Superior temporal gyrus (tissue), 1 donor: ENCODE measurements around the gene EIF3D.
A peak's percentile ranks its signal among the peaks of the same experiment; 100 is the strongest.

ENCODE experiments used
- DNase-seq: peaks from one replicate; pipeline ENCODE4 v3.0.0-alpha.2; 2016; ENCODE audit errors: extremely low spot score

EIF3D gene

GRCh38 chr22:36528795-36529751 lies at the start of gene EIF3D:
TSS of gene EIF3D (minus strand) at chr22:36529166. CDS start at chr22:36526121, 3,045 bp downstream.
- DNase-seq, result peak; percentile 99

DNA sequence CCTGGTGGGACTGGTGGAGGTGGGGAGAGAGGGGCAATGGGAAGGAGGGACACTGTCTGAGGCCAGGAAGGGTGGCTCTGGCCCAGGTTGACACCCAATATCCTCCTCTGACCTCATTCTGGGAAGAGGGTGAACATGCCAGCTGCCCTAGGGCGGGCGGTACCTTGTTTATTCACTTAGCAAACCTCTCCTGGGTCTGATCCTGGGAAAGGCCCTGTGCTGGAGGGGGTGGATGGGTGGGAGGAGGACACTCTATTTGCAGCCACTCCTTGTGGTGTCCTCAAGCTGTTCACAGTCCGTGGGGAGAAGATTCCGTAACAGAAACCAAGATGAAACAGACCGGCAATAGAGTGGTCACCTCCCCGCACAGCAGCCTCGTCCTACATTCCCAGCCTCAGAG lies 49.7 kb upstream of the EIF3D start:
- no peak for DNase-seq

GRCh38 chr22:36577019-36577418 lies 48.1 kb upstream of the EIF3D start:
- DNase-seq, result no peak

GRCh38 chr22:36574728-36575127 lies 45.8 kb upstream of the EIF3D start:
- no peak for DNase-seq

DNA sequence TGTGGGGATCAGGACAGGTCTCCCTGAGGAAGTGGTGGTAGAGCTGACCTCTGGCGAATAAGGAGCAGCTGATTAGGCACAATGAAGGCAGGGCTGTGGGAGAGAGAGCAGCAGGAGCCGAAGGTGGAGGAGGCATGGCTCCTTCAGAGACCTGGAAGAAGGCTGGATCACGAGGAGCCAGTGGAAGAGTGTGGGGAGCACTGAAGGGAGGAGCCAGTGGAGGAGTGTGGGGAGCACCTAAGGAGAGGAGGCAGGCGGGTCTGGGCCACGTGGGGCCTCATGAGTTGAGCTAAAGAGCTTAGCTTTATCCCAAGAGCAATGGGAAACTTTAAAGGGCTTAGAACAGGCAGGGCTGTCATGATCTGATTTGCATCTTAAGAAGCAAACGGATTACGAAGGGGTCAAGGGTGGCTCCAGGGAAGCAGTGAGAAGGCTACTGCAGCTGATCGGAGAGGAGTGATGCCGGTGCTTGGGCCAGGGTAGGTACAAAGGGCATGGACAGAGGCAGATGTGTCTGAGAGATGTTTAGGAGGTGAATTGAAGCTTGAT lies 44.9 kb upstream of the EIF3D start:
- no peak for DNase-seq

DNA sequence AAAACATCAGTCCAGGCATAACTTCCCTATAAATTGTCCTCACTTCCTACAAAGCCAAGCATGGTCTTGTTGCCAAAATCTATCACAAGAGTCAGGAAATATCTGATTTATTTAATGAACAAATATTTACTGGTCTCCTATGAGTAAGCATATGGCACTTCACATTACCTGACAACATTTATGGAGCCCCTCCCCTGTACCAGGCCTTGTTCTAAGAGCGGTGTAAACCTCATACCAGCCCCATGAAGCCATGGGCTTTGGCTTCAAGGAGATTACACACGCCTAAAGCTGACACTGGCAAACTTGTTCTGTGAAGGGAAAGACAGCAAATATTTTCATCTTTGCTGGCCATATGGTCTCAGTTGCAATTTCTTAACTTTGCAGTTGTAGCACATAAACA lies 43.0 kb upstream of the EIF3D start:
- DNase-seq, result no peak

GRCh38 chr22:36569999-36570398 lies 41.0 kb upstream of the EIF3D start:
- DNase-seq, result no peak

DNA sequence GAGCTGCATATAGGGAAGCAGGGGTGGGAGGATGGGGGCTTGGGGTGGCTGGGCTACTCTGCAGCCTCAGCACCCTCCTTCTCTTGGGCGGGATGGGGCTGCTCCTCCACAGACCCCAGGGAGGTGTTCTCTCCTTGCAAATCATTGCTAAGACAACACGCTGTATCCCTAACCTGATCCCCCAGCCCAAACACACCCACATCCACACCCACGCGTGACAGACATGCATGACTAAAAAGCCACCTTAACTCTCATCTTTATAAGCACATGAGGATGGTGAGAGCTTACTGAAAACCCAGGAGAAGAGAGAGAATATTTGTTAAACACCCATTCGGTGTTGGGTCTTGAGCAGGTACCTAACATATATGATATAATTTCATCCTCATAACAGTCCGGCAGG lies 39.9 kb upstream of the EIF3D start:
- no peak for DNase-seq

DNA sequence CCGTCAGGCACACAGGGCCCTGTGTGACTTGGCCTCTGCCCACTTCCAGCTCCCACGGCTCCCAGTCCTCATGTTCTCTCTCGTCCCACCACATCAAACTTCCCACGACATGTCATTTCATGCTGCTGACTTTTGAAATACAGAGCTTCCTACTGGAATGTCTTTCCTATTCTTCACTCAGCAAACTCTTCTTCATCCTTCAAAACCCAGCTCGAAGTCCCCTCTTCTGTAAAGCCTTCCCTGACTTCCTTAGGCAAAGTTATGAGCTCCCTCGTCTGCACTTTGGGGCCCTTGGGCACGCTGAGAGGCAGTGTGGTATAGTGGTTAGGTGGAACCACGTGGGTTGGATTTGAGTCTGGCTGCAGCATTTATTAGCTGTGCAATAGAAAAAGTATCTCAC lies 37.8 kb upstream of the EIF3D start:
- DNase-seq, result no peak

DNA sequence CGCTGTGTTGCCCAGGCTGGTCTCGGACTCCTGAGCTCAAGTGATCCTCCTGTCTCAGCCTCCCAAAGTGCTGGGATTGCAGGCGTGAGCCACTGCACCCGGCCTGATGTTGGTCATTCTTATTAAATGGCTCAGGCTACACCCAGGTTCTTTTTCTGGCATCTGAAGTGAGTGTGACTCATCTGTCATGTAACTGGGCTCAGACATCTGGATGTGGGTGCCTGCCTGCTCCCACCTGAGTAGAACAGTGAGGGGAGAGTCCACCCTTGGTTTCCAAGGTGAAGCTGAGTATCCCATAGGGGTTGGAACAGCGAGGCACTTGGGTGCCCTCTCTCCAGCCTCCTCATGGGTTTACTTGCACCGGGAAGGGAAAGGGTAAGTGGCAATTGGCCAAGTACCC lies 36.7 kb upstream of the EIF3D start:
- no peak for DNase-seq

DNA sequence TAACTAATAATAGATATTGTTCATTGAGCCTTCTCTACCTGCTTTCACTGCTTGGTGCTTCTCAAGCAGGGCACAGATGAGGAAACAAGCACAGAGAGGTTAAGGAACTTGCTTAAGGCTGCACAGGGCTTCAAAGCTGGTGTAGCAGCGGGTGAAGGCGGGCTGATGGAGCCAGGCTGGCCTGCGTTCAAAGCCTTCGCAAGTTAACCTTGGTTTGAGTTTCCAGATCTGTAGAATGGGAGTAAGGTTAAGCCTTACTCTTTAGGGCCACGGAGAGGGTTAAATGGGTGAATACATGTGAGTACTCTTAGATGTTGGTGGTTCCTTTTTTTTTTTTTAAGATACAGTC lies 36.2 kb upstream of the EIF3D start:
- DNase-seq, result no peak

DNA sequence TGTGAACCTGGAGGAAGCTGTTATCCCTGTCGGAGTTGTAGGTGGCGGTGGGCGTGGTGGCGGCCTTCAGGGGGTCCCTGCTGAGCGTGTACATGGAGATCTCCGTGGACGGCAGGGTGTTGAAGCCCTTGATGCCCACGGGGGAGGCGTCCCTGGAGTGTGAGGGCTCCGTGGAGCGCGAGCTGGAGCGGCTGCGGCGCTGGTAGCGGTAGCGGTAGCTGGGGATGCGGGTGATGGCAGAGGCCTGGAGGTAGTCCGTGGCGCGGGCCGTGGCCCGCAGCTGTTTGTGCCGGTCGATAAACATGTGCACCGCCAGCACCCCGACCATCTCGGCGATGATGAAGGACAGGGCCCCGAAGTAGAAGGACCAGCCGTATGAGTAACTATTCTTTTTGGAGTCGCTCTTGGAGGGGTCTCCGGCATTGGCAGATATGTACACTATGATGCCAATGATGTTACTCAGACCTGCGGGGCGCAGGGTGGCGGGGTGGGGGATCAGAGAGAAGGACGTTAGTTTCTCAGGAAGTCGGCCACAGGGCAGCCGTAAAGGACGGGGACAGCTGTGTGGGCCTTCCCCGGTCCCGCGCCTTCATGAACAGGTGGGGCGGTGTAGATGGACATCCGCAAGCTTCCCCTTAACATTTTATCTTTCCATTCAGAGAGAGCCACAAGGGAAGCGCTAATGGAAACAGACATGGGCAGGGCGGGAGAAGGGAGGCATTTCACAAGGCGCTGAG lies 35.6 kb upstream of the EIF3D start:
- no peak for DNase-seq

DNA sequence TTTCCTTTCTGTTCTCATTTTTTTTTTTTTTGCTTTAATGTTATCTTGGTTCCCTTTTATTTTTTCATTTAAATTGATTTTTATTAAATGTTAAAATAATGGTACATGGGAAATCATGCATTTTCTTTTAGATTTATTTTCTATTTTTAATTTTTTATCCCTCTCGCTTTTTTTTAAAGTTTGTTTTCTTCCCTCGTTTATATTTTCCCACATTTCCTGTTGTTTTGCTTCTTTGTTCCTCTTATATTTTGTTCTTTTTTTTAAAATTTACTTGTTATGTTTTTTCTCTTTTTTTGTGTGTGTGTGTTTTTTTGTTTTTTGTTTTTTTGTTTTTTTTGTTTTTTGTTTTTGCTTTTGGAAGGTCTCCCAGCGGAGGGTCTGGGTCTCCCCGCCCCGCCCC lies 34.9 kb upstream of the EIF3D start:
- no peak for DNase-seq

DNA sequence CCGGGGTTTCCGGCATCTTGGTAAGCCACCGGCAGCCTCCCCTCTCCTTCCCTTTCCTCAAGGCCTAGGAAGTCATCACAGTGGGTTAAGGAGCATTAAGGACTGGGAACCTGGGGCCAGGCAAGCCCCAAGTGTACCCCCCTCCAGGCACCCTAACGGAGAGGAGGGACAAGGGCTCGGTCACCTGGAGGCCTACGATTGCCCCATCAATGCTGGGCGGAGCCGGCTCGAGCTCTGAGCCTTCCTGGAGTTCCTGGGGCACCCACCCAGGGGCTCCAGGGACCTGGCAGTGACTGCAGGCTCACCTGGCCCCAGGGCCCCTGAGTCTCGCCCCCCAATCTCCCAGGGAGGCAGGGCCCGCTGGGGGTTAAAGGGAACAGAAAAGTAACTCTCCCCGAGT lies 34.5 kb upstream of the EIF3D start:
- DNase-seq, result no peak

DNA sequence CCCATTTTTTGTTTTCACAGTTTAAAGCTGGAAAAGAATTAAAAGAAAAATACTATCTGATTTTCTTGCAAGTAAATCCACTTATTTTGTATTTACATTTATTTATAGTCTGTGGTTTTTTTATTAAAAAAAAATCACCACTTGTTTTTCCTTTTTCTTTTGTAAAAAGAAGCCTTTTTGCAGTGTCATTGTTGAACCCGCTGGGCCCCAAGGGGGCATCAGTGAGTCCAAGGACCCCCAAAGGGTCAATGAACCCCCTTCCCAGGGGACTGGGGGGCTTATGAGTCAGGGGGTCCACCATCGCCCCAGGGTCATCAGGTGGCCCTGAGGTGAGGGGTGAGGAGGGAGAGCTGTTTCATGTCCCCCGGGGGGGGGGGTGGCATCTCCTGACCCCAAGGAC lies 34.0 kb upstream of the EIF3D start:
- no peak for DNase-seq

DNA sequence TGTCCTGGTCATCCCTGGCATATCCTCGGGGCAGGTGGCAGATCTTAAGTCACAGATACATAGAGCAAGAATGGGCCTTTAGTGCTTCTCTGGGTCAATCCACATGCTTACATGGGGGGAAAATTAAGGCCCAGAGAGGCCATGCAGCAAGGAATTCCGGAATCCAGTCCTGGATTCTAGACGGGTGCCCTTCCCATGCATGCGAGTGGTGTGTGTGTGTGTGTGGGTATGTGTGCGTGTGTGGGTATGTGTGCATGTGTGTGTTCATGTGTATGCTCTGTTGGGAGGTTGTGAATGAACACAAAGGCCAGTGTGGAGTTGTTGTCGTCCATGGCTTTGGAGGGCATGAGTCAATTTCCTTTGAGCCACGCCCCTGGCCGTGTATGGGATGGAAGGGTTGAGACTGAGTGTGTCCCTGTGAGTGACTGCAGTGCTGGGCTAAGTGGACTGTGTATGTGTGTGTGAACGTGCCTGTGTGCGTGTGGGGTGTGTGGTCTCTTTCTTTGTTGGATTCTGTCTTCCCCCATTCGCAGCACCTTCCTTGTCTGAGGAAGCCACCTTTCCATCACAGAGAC lies 33.4 kb upstream of the EIF3D start:
- DNase-seq, result no peak

DNA sequence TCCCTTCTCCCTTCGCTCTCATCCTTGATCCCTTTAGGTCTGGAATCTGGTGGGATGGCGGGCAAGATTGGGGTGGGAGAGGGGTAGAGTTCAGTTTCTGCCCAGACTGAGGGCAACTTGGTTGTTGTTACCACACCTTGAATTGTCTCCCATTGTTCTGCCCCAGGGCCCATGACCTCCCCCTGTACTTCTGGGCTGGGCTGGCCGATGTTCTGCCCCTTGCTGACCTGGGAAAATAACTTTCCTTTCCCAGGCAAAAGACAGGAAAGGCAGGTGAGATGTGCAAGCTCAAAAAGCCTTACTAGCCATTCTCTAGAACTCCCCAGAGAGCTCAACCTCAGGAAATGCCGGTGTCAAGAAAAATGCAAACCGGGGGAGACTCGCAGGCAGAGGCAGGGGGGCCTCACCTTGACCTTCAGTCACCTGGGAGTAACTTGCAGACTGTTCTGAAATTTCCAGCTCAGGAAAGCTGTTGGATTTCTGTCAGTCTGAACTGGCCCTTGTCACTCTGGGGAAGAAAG lies 32.4 kb upstream of the EIF3D start:
- no peak for DNase-seq

- no peak for DNase-seq
These were observed 31.0 kb upstream of the EIF3D start for GRCh38 chr22:36560001-36560400.

GRCh38 chr22:36554098-36554497 lies 25.1 kb upstream of the EIF3D start:
- DNase-seq, result no peak

DNA sequence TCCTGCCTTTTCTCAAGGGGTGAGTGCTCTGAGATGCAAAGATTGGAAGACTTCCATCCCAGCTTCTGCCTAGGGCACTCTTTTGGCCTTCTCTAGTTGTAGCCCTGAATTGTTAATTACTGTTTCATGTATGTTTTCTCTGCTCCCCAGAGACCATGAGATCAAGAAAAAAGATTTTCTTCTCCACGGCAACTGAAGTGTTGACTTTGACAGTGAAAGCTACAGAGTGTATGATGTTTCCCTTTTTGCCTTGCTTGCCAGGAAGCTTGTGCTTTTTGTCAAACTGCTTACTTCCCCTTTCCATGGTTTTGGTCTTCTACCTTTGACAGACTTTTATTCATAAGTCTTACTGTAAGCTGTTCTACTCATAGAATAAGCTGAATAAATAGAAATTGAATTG lies 23.3 kb upstream of the EIF3D start:
- no peak for DNase-seq

- no peak for DNase-seq
These were observed 21.9 kb upstream of the EIF3D start for GRCh38 chr22:36550701-36551495.
